22Rv1 (cell line): ENCODE results near the gene EFNA3.

Experiments used
- H3K27ac ChIP-seq: fragments of 450-650 bp; 2 replicates; pipeline ENCODE4 v1.5.1; 2017
- CTCF ChIP-seq: fragments of 450-650 bp; IDR thresholded peaks from 2 replicates; pipeline ENCODE4 v1.5.1; 2017; ENCODE audit warnings: mild to moderate bottlenecking
- ZFX ChIP-seq: fragments of 450-650 bp; IDR thresholded peaks from 2 replicates; pipeline ENCODE4 v1.6.1; 2017; ENCODE audit warnings: antibody characterized with exemption, borderline replicate concordance

EFNA3 gene

GRCh38 chr1:155063550-155064110 is 15.0 kb upstream of the EFNA3 start, which contains the start of gene EFNA4:
Gene EFNA4 (plus strand): TSS chr1:155063740. CDS start chr1:155063824, 84 bp downstream.
- H3K27ac ChIP-seq, result peak within 1 kb of the TSS; percentile 91
- TF ChIP-seq ZFX, result no peak
- no peak for TF ChIP-seq CTCF

GRCh38 chr1:155064111-155064831 is 14.4 kb upstream of the EFNA3 start:
- no peak for TF ChIP-seq ZFX
- no peak for TF ChIP-seq CTCF
- H3K27ac ChIP-seq, result peak overlapping the region; percentile 91

GRCh38 chr1:155064832-155065429 is 13.7 kb upstream of the EFNA3 start:
- TF ChIP-seq ZFX (no peak), CTCF (no peak)
- peak overlapping the region; percentile 91 for H3K27ac ChIP-seq

GRCh38 chr1:155066777-155067176 is 11.9 kb upstream of the EFNA3 start:
- peak overlapping the region; percentile 17; the same call in 1 of the 2 replicates for H3K27ac ChIP-seq
- no peak for TF ChIP-seq CTCF
- no peak for TF ChIP-seq ZFX

GRCh38 chr1:155068599-155068998 is 10.0 kb upstream of the EFNA3 start:
- TF ChIP-seq CTCF (no peak), ZFX (no peak)
- H3K27ac ChIP-seq, result peak overlapping the region; percentile 53; the same call in 1 of the 2 replicates

GRCh38 chr1:155069551-155070157 is 9.0 kb upstream of the EFNA3 start:
- TF ChIP-seq ZFX (no peak), CTCF (no peak)

More at GRCh38 chr1:155069551-155070157, 9.0 kb upstream of the EFNA3 start:
- peak overlapping the region; percentile 53 for H3K27ac ChIP-seq
